Right ventricle myocardium inferior (tissue), 1 donor: Measurements from ENCODE around the gene DHRS1. TPM values are rescaled to one million over a fixed set of nuclear protein-coding genes. Genes with fewer than 3 reads are reported as not detected.
A peak's percentile ranks its signal among the peaks of the same experiment; 100 is the strongest.
"Not testable (repeated sequence)": the region's sequence is repeated elsewhere in the genome, so short reads cannot be mapped to it uniquely, and the experiment has no call there.

Source experiments
- ATAC-seq: fragments of 200-7000 bp; cut with Tn5 transposase; one replicate; pipeline ENCODE4 v1.9.1; 2020; ENCODE audit warnings: mild to moderate bottlenecking, moderate library complexity
- DNase-seq: peaks from one replicate; pipeline ENCODE4 v3.0.0; 2021; ENCODE audit errors: missing footprints
- intact Hi-C: fragments of 100-400 bp; cut with DNase I; formaldehyde crosslinking; loops from one replicate; pipeline ENCODE4 v1.11.0; 2022
- total RNA-seq: library from RNA; stranded (reverse); fragmentation: NEBNext Ultra II Directional; extraction: Animal tissue kit (Norgen Biotek cat#: 25700); gene quantifications from one replicate; pipeline ENCODE4 v1.2.1, GENCODE V29; 2021
- donor health status: DM: no; HTN: yes; CAD: no; lungs with severe emphysema.

The DHRS1 gene
- total RNA-seq, 1 donor from 2014 or later, result 8.3 TPM

GRCh38 chr14:24329736-24330135 lies 30.2 kb upstream of the DHRS1 start:
- ATAC-seq, result peak; percentile 13
- intact Hi-C loops, result no loop called here
- peak; percentile 88 for DNase-seq

GRCh38 chr14:24329073-24329663 lies 29.6 kb upstream of the DHRS1 start:
- intact Hi-C loops, result no loop called here
- DNase-seq (no peak), ATAC-seq (no peak)

- ATAC-seq, intact Hi-C loops: not testable (repeated sequence)
- peak; percentile 78 for DNase-seq
Measured at GRCh38 chr14:24327914-24328313, 28.3 kb upstream of the DHRS1 start.

- DNase-seq, result no peak
- ATAC-seq, result peak; percentile 6
- intact Hi-C loops, result no loop called here
Measured at GRCh38 chr14:24327303-24327702, 27.7 kb upstream of the DHRS1 start.

GRCh38 chr14:24325963-24326362 lies 26.4 kb upstream of the DHRS1 start:
- no peak for DNase-seq
- intact Hi-C loops, result no loop called here
- no peak for ATAC-seq

- intact Hi-C loops, result no loop called here
- DNase-seq (no peak), ATAC-seq (no peak)
Measured at GRCh38 chr14:24325041-24325530, 25.5 kb upstream of the DHRS1 start.

- ATAC-seq, result no peak
- no peak for DNase-seq
- intact Hi-C loops, result no loop called here
Measured at GRCh38 chr14:24324024-24324423, 24.4 kb upstream of the DHRS1 start.

- intact Hi-C loops, result no loop called here
- DNase-seq, result no peak
- no peak for ATAC-seq
Measured at GRCh38 chr14:24323341-24323740, 23.8 kb upstream of the DHRS1 start.

- ATAC-seq (no peak), DNase-seq (no peak)
- intact Hi-C loops, result no loop called here
Measured at GRCh38 chr14:24322672-24323071, 23.1 kb upstream of the DHRS1 start.

GRCh38 chr14:24321212-24321975 lies 21.8 kb upstream of the DHRS1 start:
- DNase-seq, result no peak
- intact Hi-C loops, result no loop called here

GRCh38 chr14:24317141-24317928 lies 17.8 kb upstream of the DHRS1 start:
- DNase-seq, result no peak
- intact Hi-C loops, result no loop called here
- ATAC-seq, result no peak

More at GRCh38 chr14:24321212-24321975, 21.8 kb upstream of the DHRS1 start:
- no peak for ATAC-seq

GRCh38 chr14:24316597-24316950 lies 17.0 kb upstream of the DHRS1 start:
- intact Hi-C loops, result no loop called here
- ATAC-seq, result no peak
- DNase-seq, result no peak

GRCh38 chr14:24315807-24316596 lies 16.4 kb upstream of the DHRS1 start:
- peak; percentile 35 for ATAC-seq
- DNase-seq, result peak; percentile 81
- intact Hi-C loops, result no loop called here

GRCh38 chr14:24315243-24315806 lies 15.7 kb upstream of the DHRS1 start:
- intact Hi-C loops, result no loop called here
- no peak for ATAC-seq
- no peak for DNase-seq

GRCh38 chr14:24314377-24315193 lies 15.0 kb upstream of the DHRS1 start:
- intact Hi-C loops, result no loop called here
- DNase-seq (no peak), ATAC-seq (no peak)

- intact Hi-C loops, result no loop called here
- ATAC-seq (no peak), DNase-seq (no peak)
Measured at GRCh38 chr14:24313913-24314312, 14.3 kb upstream of the DHRS1 start.

- DNase-seq (no peak), ATAC-seq (no peak)
- intact Hi-C loops, result no loop called here
Measured at GRCh38 chr14:24312736-24313507, 13.3 kb upstream of the DHRS1 start.
